Sigmoid colon (tissue), 4 donors: ENCODE data around the gene DNHD1.

ENCODE experiments used
- EP300 ChIP-seq, 4 donors: sonication (generic); formaldehyde crosslinking; IDR thresholded peaks; one replicate each; pipeline ENCODE4 v1.6.1; 2017; ENCODE audit warnings: antibody characterized with exemption in 4 of 4
- POLR2A ChIP-seq, 2 donors: fragments of 450-650 bp; IDR thresholded peaks; one replicate each; pipeline ENCODE4 v1.6.1; 2016; ENCODE audit warnings: antibody characterized with exemption in 2 of 2, mild to moderate bottlenecking in 2 of 2, moderate library complexity in 2 of 2
- POLR2AphosphoS5 ChIP-seq, 4 donors: sonication (generic); formaldehyde crosslinking; IDR thresholded peaks; one replicate each; pipeline ENCODE4 v1.6.1; 2017; ENCODE audit warnings: antibody characterized with exemption in 4 of 4
- TF ChIP-seq, protein P1 (sequence below), 4 experiments: fragments of 450-650 bp in 3 of 4; fragments of 200-600 bp in 1 of 4; IDR thresholded peaks; one replicate each; pipeline ENCODE4 v1.5.1; 2016 to 2019; ENCODE audit warnings: antibody characterized with exemption in 4 of 4, mild to moderate bottlenecking in 3 of 4, moderate library complexity in 2 of 4

DNA sequence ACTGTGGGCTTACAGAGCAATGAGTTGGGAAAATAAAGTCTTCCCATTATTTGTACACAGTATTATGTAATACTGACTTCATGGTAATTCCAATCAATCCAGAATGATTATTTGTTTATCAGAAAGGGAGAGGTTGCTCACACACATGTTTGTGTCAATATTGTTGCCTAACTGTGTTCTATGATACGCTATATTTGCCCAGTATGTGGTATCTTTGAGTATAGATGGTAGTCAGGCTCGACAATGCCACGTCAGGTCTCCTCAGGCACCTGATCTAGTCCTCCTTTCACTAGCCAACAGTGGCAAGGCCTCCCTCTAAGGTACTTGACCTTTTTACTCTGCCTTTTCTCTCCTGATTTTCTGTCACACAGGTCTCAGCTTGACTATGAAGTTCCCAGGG is 5.3 kb downstream of the DNHD1 start:
- TF ChIP-seq, protein P1, sequence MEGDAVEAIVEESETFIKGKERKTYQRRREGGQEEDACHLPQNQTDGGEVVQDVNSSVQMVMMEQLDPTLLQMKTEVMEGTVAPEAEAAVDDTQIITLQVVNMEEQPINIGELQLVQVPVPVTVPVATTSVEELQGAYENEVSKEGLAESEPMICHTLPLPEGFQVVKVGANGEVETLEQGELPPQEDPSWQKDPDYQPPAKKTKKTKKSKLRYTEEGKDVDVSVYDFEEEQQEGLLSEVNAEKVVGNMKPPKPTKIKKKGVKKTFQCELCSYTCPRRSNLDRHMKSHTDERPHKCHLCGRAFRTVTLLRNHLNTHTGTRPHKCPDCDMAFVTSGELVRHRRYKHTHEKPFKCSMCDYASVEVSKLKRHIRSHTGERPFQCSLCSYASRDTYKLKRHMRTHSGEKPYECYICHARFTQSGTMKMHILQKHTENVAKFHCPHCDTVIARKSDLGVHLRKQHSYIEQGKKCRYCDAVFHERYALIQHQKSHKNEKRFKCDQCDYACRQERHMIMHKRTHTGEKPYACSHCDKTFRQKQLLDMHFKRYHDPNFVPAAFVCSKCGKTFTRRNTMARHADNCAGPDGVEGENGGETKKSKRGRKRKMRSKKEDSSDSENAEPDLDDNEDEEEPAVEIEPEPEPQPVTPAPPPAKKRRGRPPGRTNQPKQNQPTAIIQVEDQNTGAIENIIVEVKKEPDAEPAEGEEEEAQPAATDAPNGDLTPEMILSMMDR (IDR thresholded peaks at IDR 0.05) = no peak
- no peak for TF ChIP-seq POLR2A (IDR thresholded peaks at IDR 0.05)
- TF ChIP-seq POLR2AphosphoS5 (IDR thresholded peaks at IDR 0.05) = no peak
- TF ChIP-seq EP300 (IDR thresholded peaks at IDR 0.05) = no peak
